GM18951 (cell line): ENCODE measurements around the gene SLC43A2.

Source experiments
- POLR2A ChIP-seq: IDR thresholded peaks from 4 replicates; pipeline ENCODE4 v1.6.1; 2011; ENCODE audit warnings: mild to moderate bottlenecking; ENCODE audit not compliant: insufficient read length, insufficient read depth; ENCODE audit errors: extremely low read depth
- in situ Hi-C: fragments of 300-500 bp; cut with MboI; formaldehyde crosslinking; loops from one replicate; pipeline ENCODE4 v1.12.0; 2022; ENCODE audit warnings: low sequenced_read_pairs, mixed read lengths, inconsistent platforms; ENCODE audit not compliant: unreplicated experiment

The SLC43A2 gene

DNA sequence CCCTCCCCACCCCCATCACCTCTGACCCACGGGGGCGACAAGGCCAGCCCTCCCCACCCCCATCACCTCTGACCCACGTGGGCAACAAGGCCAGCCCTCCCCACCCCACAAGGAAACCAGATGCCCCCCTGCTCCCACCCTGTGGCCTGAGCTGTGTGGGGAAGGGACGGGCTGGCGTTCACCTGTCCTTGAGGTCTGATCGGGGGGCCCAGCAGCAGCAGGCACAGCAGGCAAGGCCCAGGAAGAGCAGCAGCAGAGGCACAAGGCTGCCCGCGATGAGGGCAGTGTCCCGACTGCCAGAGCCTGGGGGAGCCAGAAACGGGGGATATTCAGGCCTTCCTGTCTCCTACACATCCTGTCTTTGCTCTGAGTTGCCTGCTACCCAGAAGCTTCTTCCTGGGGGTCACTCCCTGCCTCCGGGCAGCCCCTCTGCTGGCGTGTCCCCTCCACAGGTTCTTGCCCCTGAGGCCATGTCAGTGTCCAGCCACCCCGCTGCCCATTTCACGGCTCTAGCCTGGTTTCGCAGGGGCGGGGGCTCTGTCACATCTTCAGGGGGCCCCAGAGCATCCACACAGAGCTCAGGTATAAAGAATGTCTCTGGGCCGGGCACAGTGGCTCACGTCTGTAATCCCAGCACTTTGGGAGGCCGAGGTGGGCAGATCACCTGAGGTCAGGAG lies 10.1 kb upstream of the SLC43A2 start:
- TF ChIP-seq POLR2A = no peak
- in situ Hi-C loops = loop anchor here (10.0 kb wide), 1 partner anchor 64 kb away; no protein-coding TSS in a partner anchor

DNA sequence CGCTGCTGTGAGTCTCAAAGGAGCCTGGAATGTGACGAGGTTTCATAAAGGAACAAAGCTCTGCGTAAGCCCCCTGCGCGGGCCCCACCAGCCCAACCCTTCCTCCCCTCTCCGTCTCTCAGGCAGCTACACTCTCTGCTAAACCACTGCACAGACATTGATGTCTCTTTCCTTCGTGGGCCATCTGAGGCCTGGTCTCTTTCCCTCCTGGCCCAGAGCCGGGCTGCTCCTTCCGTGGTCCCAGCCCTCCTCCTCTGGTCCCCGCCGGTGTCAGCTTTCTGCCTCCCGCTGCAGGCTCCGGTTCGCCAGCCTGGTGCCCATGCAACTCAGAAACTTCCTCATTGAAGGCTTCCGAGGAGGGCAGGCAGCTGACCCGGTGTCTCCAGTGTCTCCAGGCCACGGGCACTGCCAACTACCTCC lies 9.5 kb upstream of the SLC43A2 start:
- in situ Hi-C loops = loop anchor here (10.0 kb wide), 1 partner anchor 63 kb away; no protein-coding TSS in a partner anchor
- TF ChIP-seq POLR2A = no peak

DNA sequence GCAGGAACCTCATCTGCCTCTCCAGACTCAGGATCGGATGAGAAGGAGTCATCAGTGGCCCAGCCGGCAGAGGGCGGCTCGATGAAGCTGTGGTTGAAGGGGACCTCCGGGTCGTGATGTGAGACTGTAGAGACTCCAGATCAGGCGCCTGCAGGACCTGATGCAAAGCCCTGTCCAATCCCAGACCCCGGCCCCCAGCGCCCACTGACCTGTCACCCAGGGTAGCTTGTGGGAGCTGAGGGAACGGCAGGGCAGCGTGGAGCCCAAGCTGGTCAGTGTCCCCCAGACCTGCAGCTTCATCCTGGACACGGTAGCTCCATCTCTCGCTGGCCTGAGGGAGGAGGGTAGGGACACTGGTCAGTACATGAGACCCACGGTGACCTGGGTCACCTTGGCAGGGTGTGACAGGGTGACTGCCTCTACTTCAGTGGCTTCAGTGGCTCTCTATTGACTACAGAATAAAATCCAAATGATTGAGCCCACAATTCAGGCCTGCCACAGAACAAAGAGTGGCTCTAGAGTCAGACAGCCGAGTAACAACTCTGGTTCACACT lies 8.2 kb upstream of the SLC43A2 start:
- in situ Hi-C loops = loop anchor here (10.0 kb wide), 1 partner anchor 62 kb away; no protein-coding TSS in a partner anchor
- no peak for TF ChIP-seq POLR2A

DNA sequence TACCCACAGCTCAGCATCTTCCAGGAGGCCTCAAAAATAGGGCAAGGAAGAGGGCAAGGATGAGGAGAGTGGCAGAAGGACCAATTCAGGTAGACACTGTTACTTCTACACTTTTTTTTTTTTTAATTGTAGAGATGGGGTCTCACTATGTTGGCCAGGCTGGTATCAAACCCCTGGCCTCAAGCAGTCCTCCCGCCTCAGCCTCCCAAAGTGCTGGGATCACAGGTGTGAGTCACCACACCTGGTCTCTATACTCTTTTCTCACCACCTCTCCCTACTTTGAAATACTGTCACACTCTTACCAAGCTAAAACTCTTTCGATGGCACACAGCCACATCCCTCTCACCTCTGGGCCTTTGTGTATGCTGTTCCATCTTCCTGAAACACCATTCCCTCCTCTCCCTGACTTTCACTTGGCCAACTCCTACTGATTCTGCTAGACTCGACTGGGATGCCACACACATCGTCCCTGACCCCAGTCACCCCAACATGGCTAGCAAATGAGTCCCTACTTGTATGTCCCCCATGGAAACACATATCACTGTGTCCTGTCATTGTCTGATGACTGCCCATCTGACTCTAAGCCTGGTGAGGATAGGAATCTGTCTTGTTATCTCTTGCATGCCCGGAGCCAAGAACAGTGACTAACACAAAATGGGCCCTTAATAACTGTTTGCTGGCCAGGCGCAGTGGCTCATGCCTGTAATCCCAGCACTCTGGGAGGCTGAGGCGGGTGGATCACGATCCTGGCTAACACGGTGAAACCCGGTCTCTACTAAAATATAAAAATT lies 7.2 kb upstream of the SLC43A2 start:
- TF ChIP-seq POLR2A = no peak
- in situ Hi-C loops = loop anchor here (10.0 kb wide), 1 partner anchor 61 kb away; no protein-coding TSS in a partner anchor

DNA sequence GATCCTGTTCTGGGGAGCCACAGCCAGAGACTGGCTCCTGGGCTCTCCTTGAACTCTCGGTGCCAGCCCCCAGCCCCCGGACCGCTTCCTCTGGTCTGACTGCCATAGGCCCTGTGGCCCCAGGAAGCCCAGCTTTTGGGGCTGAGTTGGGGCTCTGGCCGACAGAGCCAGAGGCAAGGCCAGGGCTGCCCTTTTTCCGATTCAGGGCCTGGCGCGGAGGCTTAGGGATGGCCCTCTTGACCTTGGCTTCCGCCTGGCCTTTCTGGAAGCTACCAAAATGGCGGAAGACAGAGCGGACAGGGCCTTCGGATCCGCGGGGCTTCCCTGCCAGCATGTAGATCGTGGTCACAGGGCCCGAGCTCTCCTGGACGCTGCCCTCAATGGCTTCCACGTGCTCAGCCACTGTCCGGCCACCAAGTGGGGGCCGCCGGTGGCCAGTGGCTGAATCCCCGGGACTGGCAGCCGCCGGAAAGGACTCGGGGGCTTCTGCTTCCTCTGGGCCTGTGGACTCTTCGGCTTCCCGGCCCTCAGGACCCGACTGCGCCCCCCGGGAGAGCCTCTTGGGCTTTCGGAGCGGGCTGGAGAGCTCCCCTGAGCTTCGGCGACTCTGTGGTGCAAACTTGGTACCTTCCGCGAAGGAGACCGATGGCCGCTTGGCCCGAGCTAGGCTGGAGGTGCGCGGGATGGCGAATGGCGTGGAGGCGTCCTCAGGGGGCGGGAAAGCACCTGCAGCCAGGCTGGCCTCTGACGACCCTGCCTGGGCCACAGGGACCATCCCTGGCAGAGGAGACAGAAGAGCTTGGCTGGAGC lies 6.4 kb upstream of the SLC43A2 start:
- TF ChIP-seq POLR2A = no peak

DNA sequence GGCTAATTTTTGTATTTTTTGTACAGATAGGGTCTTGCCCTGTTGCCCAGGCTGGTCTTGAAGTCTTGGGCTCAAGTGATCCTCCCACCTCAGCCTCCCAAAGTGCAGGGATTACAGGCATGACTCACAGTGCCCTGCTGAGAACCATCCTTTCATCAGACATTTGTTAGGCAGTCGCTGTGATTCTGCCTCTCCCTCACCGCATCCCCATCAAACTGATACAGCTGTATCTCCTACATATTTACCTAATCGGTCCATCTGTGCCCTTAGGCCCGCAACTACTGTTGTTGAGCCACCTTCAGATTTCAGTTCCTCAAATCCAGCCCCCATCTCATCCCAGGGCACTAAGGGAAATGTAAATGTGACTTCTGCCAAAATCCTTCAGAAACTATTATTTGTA lies 2.0 kb upstream of the SLC43A2 start:
- TF ChIP-seq POLR2A = no peak
- in situ Hi-C loops = loop anchor here (10.0 kb wide), 1 partner anchor 56 kb away; no protein-coding TSS in a partner anchor

More for the DNA sequence above, 6.4 kb upstream of the SLC43A2 start:
- in situ Hi-C loops = loop anchor here (10.0 kb wide), 1 partner anchor 60 kb away; no protein-coding TSS in a partner anchor

DNA sequence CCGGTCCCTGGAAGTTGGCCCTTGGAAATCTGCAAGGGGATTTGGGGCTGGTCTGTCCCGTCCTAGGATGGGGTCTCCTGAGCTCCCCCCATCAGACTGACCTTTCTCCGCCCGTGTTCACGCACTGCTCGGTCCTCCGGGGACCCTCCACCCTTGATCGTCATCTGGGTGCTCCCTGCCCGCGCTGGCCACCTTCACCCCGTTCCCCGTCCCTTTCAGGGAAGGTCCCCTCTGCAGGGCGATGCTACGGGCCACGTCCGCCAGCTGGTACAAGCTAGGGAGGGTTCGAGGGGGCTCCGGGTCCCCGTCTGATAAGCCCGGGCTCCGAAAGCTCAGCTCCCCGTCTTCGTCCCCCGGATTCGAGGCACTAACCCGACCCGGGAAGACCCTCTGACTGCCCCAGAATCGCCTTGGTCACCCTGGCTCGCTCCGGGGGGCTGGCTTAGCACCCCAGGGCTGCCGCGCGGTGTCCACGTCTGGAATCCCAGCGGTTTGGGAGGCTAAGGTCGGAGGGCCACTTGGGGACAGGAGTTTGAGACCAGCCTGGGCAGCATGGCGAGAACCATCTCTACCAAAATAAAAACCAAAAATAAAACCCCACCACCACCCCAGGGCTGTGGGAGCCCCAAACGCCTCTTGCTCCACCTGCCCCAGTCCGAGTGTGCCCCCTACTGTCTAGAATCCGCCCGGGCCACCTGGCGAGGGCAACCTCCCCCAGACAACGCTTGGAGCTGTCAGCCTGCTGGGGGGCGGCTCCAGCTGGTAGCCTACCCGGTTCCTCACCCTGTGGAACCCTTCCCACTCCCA lies 1.1 kb upstream of the SLC43A2 start:
- no peak for TF ChIP-seq POLR2A
- in situ Hi-C loops = loop anchor here (5.0 to 10.0 kb wide), 2 partner anchors 37 to 55 kb away; no protein-coding TSS in a partner anchor

DNA sequence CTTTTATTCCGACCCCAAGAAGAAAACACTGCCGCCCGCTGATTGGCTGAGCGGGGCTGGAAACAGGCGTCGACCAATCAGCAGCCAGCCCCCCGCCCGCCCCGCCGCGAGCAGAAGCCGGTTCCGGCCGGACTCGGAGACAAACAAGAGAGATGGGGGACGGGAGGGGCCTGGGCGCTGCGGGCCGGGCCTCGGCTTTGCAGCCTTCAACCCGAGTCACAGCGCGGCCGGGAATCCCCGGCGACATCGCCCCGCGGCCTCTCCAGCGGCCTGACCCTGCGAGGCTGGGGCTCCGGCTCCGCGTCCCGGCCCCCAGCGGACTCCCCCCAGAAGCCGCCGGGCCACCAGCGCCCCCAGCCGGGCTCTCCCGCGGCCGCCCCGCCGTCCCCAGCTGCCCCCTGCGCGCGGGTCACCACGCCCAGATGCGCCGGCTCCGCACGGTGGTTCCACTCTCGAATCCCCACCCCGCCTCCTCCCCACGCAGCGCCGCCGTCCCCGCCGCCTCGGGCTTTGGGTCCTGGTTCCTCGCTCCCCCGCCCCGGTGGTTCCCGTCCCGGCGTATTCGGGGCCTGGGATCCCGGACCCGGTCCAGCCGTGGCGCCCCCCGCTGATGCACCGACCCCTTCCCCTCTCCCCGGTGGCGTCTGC lies 346 bp upstream of the SLC43A2 start:
- TF ChIP-seq POLR2A = peak; percentile 54
- in situ Hi-C loops = loop anchor here (5.0 kb wide), 1 partner anchor 37 kb away; no protein-coding TSS in a partner anchor

DNA sequence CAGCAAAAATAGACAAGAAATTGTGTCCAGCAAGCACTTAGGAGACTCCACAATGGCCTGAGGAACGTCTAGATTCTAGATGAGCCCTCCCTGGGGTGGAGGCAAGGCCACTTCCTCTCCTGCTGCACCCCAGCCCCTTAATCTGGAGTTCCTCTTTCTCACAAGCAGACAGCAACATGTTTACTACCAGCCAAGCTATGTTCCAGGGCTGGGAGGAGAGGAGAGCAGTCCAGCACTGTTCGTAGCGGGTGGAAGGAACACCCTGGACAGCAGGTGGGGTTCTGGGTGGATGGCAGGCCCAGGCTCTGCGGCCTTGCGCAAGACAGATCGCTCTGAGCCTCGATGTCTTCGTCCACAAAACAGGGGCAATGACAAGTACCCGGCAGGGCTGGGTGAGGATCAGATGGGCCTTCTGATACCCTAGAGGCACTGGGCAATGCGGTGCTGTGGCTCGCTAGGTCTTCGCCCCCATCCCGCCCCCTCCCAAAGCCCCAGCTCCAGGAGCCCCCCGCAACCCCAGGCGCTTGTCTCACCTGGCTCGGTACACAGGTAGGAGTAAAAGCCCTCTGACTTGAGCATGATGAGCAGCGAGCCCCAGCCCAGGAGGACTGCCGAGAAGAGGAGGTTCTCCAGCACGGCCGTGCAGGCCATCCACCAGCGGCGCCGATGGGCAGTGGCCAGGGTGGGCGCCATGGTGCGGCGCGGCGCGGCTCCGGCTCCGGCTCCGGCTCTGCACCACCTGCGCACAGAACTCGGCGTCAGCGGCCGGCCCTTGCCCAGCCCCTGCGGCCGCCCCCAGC lies 1.3 kb downstream of the SLC43A2 start:
- peak; percentile 34 for TF ChIP-seq POLR2A
- in situ Hi-C loops = loop anchor here (5.0 kb wide), 1 partner anchor 35 kb away; no protein-coding TSS in a partner anchor

DNA sequence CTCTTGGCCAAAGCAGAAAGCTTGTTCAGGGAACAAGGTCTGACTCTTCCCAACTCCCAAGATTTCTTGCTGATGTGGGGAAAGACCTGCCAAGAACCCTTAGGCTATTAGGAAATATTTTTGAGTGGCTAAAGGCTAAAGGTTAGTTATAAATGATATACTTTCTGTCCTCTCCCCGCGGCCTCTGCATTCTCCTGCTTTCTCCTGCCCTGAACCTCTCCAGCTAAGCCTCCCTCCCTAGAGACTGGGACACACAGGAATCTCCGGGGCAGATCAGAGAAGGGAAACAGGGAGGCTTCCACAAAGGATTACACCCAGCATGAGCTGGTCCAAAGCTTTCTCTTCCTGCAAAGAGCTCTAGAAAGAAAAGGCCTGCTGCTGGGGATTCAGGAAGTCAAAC lies 2.3 kb downstream of the SLC43A2 start:
- in situ Hi-C loops = loop anchor here (5.0 kb wide), 1 partner anchor 34 kb away; no protein-coding TSS in a partner anchor
- no peak for TF ChIP-seq POLR2A
